Mucosa of descending colon (tissue), 3 donors: ENCODE results near the gene TMEM240. TPM values are rescaled to one million over a fixed set of nuclear protein-coding genes. Genes with fewer than 3 reads are reported as not detected.
"Not testable (repeated sequence)": the region's sequence is repeated elsewhere in the genome, so short reads cannot be mapped to it uniquely, and the experiment has no call there.

Experiments used
- ATAC-seq: fragments of 200-7000 bp; cut with Tn5 transposase; one replicate; pipeline ENCODE4 v1.9.1; 2020; ENCODE audit warnings: mild to moderate bottlenecking, moderate library complexity
- DNase-seq, 3 donors: peaks; one replicate each; pipeline ENCODE4 v3.0.0-alpha.2; 2020
- H3K36me3 ChIP-seq: fragments of 200-600 bp; one replicate; pipeline ENCODE4 v1.8.0; 2021; ENCODE audit warnings: low read depth, mild to moderate bottlenecking
- H3K4me1 ChIP-seq: fragments of 200-600 bp; one replicate; pipeline ENCODE4 v1.8.0; 2021; ENCODE audit warnings: low read depth, mild to moderate bottlenecking
- H3K4me3 ChIP-seq: fragments of 200-600 bp; one replicate; pipeline ENCODE4 v1.8.0; 2021; ENCODE audit warnings: mild to moderate bottlenecking
- H3K9me3 ChIP-seq: fragments of 200-600 bp; one replicate; pipeline ENCODE4 v1.8.0; 2021; ENCODE audit warnings: mild to moderate bottlenecking
- CTCF ChIP-seq: fragments of 200-600 bp; IDR thresholded peaks from one replicate; pipeline ENCODE4 v1.8.0; 2022; ENCODE audit warnings: antibody characterized with exemption, mild to moderate bottlenecking
- intact Hi-C, 2 donors: fragments of 100-400 bp; cut with DNase I in 1 of 2; cut with micrococcal nuclease in 1 of 2; formaldehyde crosslinking; loops; one replicate each; pipeline versions ENCODE4 v1.11.0 to v1.11.1; 2022; cut with DNase I, micrococcal nuclease
- total RNA-seq, 3 donors: library from RNA; stranded (reverse); fragmentation: NEBNext Ultra II Directional in 2 of 3; extraction: Animal tissue kit (Norgen Biotek cat#: 25700) in 2 of 3; gene quantifications; one replicate each; pipeline versions ENCODE4 v1.2.1 to v1.2.4, GENCODE V29; 2021 to 2023
- donor health status: DM: no; HTN: no; CAD: no; lungs with moderate emphysema.
- donor health status: DM: no; HTN: no; CAD: no.
- donor health status: DM: no; HTN: yes; CAD: no.

Gene TMEM240
- total RNA-seq, 3 donors from 2014 or later = 1.5 to 12.2 TPM; not detected in 1

GRCh38 chr1:1517973-1518620 lies 22.3 kb downstream of the TMEM240 start:
- TF ChIP-seq CTCF = no peak
- H3K4me3 ChIP-seq = no peak overlapping the region
- DNase-seq = peak in 1 of 3 donors; percentile 47
- H3K36me3 ChIP-seq = no peaks in the 10 kb centered on the region
- H3K9me3 ChIP-seq = no peaks in the 10 kb centered on the region
- intact Hi-C loops = no loop called here
- no peaks in the 10 kb centered on the region for H3K4me1 ChIP-seq
- ATAC-seq = no peak

- H3K36me3 ChIP-seq, H3K4me3 ChIP-seq, ATAC-seq, intact Hi-C loops, DNase-seq, H3K4me1 ChIP-seq, H3K9me3 ChIP-seq: not testable (repeated sequence)
These were observed 23.5 kb downstream of the TMEM240 start for GRCh38 chr1:1516923-1517322.

- ATAC-seq, intact Hi-C loops, H3K9me3 ChIP-seq, H3K36me3 ChIP-seq, DNase-seq, H3K4me1 ChIP-seq, H3K4me3 ChIP-seq: not testable (repeated sequence)
These were observed 26.0 kb downstream of the TMEM240 start for GRCh38 chr1:1514376-1514775.

- H3K4me1 ChIP-seq, ATAC-seq, intact Hi-C loops, H3K36me3 ChIP-seq, H3K4me3 ChIP-seq, H3K9me3 ChIP-seq, DNase-seq: not testable (repeated sequence)
These were observed 26.7 kb downstream of the TMEM240 start for GRCh38 chr1:1513675-1514074.

- intact Hi-C loops = not testable (repeated sequence)
These were observed 28.0 kb downstream of the TMEM240 start for GRCh38 chr1:1512425-1512824.

GRCh38 chr1:1511533-1512285 lies 28.7 kb downstream of the TMEM240 start, which contains the start of gene ATAD3A:
TSS of gene ATAD3A (plus strand) at chr1:1512162. CDS start at chr1:1512269, 107 bp downstream.
- no peak for TF ChIP-seq CTCF
- Histone ChIP-seq H3K4me1 (peaks cover 7% of the 10 kb centered on the region), H3K36me3 (no peaks in the 10 kb centered on the region), H3K9me3 (no peaks in the 10 kb centered on the region), H3K4me3 (peak within 1 kb of the TSS; percentile 83)
- peak; percentile 99 for DNase-seq
- peak; percentile 98 for ATAC-seq
- intact Hi-C loops = no loop called here

More at GRCh38 chr1:1512425-1512824, 28.0 kb downstream of the TMEM240 start:
- H3K4me3 ChIP-seq = peak overlapping the region; percentile 83
- H3K9me3 ChIP-seq, H3K4me1 ChIP-seq, H3K36me3 ChIP-seq: not testable (repeated sequence)
- ATAC-seq (peak; percentile 20), DNase-seq (peak in 2 of 3 donors; percentile 56 to 60)

GRCh38 chr1:1510912-1511532 lies 29.4 kb downstream of the TMEM240 start:
- DNase-seq (peak in 1 of 3 donors; percentile 23), ATAC-seq (peak; percentile 5)
- H3K4me3 ChIP-seq = peak overlapping the region; percentile 83
- H3K9me3 ChIP-seq = no peaks in the 10 kb centered on the region
- TF ChIP-seq CTCF = no peak
- H3K36me3 ChIP-seq = no peaks in the 10 kb centered on the region
- peaks cover 7% of the 10 kb centered on the region for H3K4me1 ChIP-seq
- intact Hi-C loops = no loop called here

- ATAC-seq, DNase-seq, H3K4me3 ChIP-seq, intact Hi-C loops, H3K9me3 ChIP-seq, H3K36me3 ChIP-seq: not testable (repeated sequence)
- peaks cover 12% of the 10 kb centered on the region for H3K4me1 ChIP-seq
These were observed 31.0 kb downstream of the TMEM240 start for GRCh38 chr1:1509465-1509850.

- H3K4me3 ChIP-seq, DNase-seq, H3K36me3 ChIP-seq, H3K9me3 ChIP-seq, ATAC-seq, intact Hi-C loops: not testable (repeated sequence)
- H3K4me1 ChIP-seq = peaks cover 12% of the 10 kb centered on the region
These were observed 31.5 kb downstream of the TMEM240 start for GRCh38 chr1:1508775-1509464.
